ENCODE results near the gene FAM13C.

DNA sequence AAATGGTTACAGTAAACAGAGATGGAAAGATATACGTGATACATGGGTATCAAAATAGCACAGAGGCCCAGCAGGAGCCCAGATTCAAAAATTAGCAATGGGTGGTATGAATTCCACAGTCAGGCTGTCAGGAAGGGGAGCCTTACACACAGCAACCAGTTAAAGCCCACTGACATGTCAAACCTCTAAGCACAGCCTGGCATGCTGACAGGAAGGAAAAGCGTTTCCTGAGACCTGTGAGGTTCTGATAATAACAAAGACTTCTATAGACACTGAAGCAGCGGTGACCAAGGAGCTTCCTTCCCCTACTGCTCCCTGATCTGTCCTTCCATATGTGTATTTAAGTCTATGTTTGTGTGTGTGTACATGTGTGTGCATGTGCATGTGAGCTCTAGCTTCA is 96.0 kb downstream of the FAM13C start:
- TF ChIP-seq, protein P1, sequence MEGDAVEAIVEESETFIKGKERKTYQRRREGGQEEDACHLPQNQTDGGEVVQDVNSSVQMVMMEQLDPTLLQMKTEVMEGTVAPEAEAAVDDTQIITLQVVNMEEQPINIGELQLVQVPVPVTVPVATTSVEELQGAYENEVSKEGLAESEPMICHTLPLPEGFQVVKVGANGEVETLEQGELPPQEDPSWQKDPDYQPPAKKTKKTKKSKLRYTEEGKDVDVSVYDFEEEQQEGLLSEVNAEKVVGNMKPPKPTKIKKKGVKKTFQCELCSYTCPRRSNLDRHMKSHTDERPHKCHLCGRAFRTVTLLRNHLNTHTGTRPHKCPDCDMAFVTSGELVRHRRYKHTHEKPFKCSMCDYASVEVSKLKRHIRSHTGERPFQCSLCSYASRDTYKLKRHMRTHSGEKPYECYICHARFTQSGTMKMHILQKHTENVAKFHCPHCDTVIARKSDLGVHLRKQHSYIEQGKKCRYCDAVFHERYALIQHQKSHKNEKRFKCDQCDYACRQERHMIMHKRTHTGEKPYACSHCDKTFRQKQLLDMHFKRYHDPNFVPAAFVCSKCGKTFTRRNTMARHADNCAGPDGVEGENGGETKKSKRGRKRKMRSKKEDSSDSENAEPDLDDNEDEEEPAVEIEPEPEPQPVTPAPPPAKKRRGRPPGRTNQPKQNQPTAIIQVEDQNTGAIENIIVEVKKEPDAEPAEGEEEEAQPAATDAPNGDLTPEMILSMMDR (IDR thresholded peaks at IDR 0.05) = no peak
- no peak for TF ChIP-seq POLR2AphosphoS5 (IDR thresholded peaks at IDR 0.05)
- TF ChIP-seq POLR2A (IDR thresholded peaks at IDR 0.05) = no peak
